Sigmoid colon (tissue), 7 donors: ENCODE measurements around the gene LAMA4. TPM values are rescaled to one million over a fixed set of nuclear protein-coding genes. Genes with fewer than 3 reads are reported as not detected.

Experiments used
- DNase-seq: peaks from one replicate; pipeline ENCODE4 v3.0.0-alpha.2; 2019
- H3K27ac ChIP-seq, 4 donors: fragments of 200-600 bp; sonication (generic); one replicate each; pipeline ENCODE4 v1.5.1; 2016 to 2019; ENCODE audit warnings: mild to moderate bottlenecking in 1 of 4
- H3K27me3 ChIP-seq, 3 donors: fragments of 200-600 bp; sonication (generic); one replicate each; pipeline ENCODE4 v1.5.1; 2019; ENCODE audit warnings: mild to moderate bottlenecking in 1 of 3
- H3K36me3 ChIP-seq, 4 donors: fragments of 200-600 bp; sonication (generic); one replicate each; pipeline ENCODE4 v1.5.1; 2016 to 2019
- H3K4me1 ChIP-seq, 4 donors: fragments of 200-600 bp; sonication (generic); one replicate each; pipeline ENCODE4 v1.5.1; 2017 to 2019
- H3K4me3 ChIP-seq, 4 donors: fragments of 200-600 bp; sonication (generic); one replicate each; pipeline ENCODE4 v1.5.1; 2017 to 2019; ENCODE audit warnings: mild to moderate bottlenecking in 2 of 4, moderate library complexity in 1 of 4
- H3K9me3 ChIP-seq, 4 donors: fragments of 200-600 bp in 3 of 4; sonication (generic) in 3 of 4; one replicate each; pipeline versions ENCODE4 v1.5.1 to v1.6.1; 2013 to 2019
- EP300 ChIP-seq, 4 donors: sonication (generic); formaldehyde crosslinking; IDR thresholded peaks; one replicate each; pipeline ENCODE4 v1.6.1; 2017; ENCODE audit warnings: antibody characterized with exemption in 4 of 4
- POLR2A ChIP-seq, 2 donors: fragments of 450-650 bp; IDR thresholded peaks; one replicate each; pipeline ENCODE4 v1.6.1; 2016; ENCODE audit warnings: antibody characterized with exemption in 2 of 2, mild to moderate bottlenecking in 2 of 2, moderate library complexity in 2 of 2
- POLR2AphosphoS5 ChIP-seq, 4 donors: sonication (generic); formaldehyde crosslinking; IDR thresholded peaks; one replicate each; pipeline ENCODE4 v1.6.1; 2017; ENCODE audit warnings: antibody characterized with exemption in 4 of 4
- WGBS, 2 donors: extraction: QIAGEN DNeasy Blood & Tissue Kit; methylation state at CpG; one replicate each; pipeline ENCODE4 v1.1.7; 2013; 5-methylcytosine and 5-hydroxymethylcytosine counted together
- intact Hi-C: fragments of 100-400 bp; cut with DNase I; formaldehyde crosslinking; loops from one replicate; pipeline ENCODE4 v1.15.1; 2023
- polyA plus RNA-seq, 3 donors: library from polyadenylated mRNA; stranded (reverse); fragments of 200-250 nt; gene quantifications; one replicate each; pipeline ENCODE4 v1.2.3, GENCODE V29; 2013
- total RNA-seq, 4 donors: library from RNA; depleted of rRNA; stranded (reverse); fragments of >200 nt; gene quantifications; one replicate each; pipeline ENCODE4 v1.1.0, GENCODE V29; 2016
- TF ChIP-seq, protein P1 (sequence below), 4 experiments: fragments of 450-650 bp in 3 of 4; fragments of 200-600 bp in 1 of 4; IDR thresholded peaks; one replicate each; pipeline ENCODE4 v1.5.1; 2016 to 2019; ENCODE audit warnings: antibody characterized with exemption in 4 of 4, mild to moderate bottlenecking in 3 of 4, moderate library complexity in 2 of 4
- donor health status: healthy with polysubstance abuse.
- donor health status: Bipolar disorder and iron deficiency.
- donor health status: healthy.

LAMA4 gene
- total and polyA plus RNA-seq, 7 donors: 6.9 to 225 (median 95.3) TPM

DNA sequence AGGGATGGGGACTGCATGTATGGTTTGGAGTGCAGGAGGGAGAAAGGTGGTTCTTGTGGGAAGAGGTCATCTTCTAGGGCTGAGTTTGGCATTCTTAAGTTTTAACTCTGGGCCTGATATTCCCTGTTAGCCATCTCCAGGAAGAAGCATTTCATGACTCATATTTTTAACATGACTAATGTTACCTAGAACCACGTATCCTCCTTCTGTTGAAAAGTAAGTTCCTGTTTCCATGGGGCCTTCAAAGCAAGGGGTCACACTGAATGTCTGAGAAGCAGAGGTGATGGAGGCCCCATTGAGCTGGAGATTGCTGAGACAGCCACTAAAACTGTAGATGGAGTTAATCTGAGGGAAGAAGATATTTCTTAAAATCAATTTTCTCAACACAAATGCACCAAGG, 136.8 kb downstream of the LAMA4 start:
- H3K4me3 ChIP-seq: no peak overlapping the region
- intact Hi-C loops: no loop called here
- no peak for TF ChIP-seq EP300 (IDR thresholded peaks at IDR 0.05)
- no peak for TF ChIP-seq POLR2A (IDR thresholded peaks at IDR 0.05)
- TF ChIP-seq, protein P1, sequence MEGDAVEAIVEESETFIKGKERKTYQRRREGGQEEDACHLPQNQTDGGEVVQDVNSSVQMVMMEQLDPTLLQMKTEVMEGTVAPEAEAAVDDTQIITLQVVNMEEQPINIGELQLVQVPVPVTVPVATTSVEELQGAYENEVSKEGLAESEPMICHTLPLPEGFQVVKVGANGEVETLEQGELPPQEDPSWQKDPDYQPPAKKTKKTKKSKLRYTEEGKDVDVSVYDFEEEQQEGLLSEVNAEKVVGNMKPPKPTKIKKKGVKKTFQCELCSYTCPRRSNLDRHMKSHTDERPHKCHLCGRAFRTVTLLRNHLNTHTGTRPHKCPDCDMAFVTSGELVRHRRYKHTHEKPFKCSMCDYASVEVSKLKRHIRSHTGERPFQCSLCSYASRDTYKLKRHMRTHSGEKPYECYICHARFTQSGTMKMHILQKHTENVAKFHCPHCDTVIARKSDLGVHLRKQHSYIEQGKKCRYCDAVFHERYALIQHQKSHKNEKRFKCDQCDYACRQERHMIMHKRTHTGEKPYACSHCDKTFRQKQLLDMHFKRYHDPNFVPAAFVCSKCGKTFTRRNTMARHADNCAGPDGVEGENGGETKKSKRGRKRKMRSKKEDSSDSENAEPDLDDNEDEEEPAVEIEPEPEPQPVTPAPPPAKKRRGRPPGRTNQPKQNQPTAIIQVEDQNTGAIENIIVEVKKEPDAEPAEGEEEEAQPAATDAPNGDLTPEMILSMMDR (IDR thresholded peaks at IDR 0.05): no peak
- no peak for TF ChIP-seq POLR2AphosphoS5 (IDR thresholded peaks at IDR 0.05)
- no peak for DNase-seq
- H3K9me3 ChIP-seq: no peaks in the 10 kb centered on the region
- H3K27me3 ChIP-seq: no peaks in the 10 kb centered on the region
- peaks cover 46 to 100% (median 64%) of the 10 kb centered on the region in 4 donors for H3K36me3 ChIP-seq
- H3K4me1 ChIP-seq: peaks cover 0 to 8% (median 6%) of the 10 kb centered on the region in 4 donors
- WGBS, 2 donors: 59 to 78% methylated on average over 1 of the region's 1 CpG
- peak overlapping the region in 3 of 4 donors; percentile 17 to 44 (median 23) for H3K27ac ChIP-seq

DNA sequence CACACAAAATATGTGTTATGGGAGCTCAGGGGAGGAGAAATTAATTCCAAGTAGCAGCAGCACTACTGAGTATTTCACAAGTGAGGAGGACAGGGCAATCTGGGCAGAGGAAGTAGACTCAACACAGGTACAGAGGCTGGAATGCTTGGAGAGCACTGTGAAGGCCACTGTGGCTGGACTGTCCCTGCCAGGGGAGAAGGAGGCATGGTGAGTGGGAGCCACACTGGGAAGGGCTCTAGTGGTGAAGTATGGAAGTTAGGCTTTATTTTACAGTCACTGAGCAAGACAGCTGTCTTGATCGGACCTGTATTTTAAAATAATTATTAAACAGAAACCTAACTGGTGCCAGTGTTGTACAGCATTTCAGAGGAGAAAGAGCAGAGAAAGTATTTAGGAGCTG, 138.1 kb downstream of the LAMA4 start:
- WGBS, 2 donors: 82 to 91% methylated on average over 1 of the region's 1 CpG
- peak overlapping the region in 2 of 4 donors; percentile 18 to 31 for H3K27ac ChIP-seq
- H3K4me3 ChIP-seq: no peak overlapping the region
- intact Hi-C loops: no loop called here
- H3K36me3 ChIP-seq: peaks cover 48 to 100% (median 63%) of the 10 kb centered on the region in 4 donors
- H3K4me1 ChIP-seq: peaks cover 0 to 8% (median 6%) of the 10 kb centered on the region in 4 donors
- H3K9me3 ChIP-seq: no peaks in the 10 kb centered on the region
- no peaks in the 10 kb centered on the region for H3K27me3 ChIP-seq
- TF ChIP-seq POLR2A (IDR thresholded peaks at IDR 0.05): no peak
- TF ChIP-seq, protein P1 (IDR thresholded peaks at IDR 0.05): no peak
- no peak for TF ChIP-seq EP300 (IDR thresholded peaks at IDR 0.05)
- no peak for TF ChIP-seq POLR2AphosphoS5 (IDR thresholded peaks at IDR 0.05)
- DNase-seq: no peak

DNA sequence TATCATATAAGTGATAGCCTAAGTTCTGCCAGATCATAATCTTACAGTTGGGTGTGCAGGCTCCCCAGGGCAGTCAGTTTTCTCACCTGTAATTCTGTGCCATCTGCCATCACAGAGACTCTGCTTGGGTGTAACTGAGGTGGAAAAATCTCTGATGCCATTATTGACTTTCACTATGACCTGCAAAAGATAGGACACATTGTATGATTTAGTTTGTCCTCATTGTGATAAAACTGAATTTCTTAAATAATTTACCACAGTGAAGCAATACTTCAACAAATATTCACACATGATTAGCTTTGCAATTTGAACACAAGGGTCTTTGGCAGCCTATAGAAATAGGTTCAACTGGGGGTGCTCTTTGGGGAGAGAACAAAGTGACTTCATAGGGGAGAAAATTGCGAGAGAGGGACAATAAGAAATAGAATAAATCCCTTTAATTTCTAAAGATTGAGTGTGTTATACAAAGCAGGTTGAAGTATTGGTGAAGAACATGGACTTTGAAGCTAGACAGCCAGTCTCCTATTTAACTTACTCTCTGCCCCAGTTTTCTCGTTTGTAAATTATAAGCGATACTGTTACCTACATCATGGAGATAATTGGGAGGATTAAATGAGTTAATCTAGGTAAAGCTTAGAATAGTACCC, 139.7 kb downstream of the LAMA4 start:
- Histone ChIP-seq H3K27ac (no peak overlapping the region), H3K36me3 (peaks cover 37 to 100% (median 57%) of the 10 kb centered on the region in 4 donors), H3K4me3 (no peak overlapping the region), H3K4me1 (peaks cover 0 to 8% (median 6%) of the 10 kb centered on the region in 4 donors), H3K9me3 (no peaks in the 10 kb centered on the region), H3K27me3 (no peaks in the 10 kb centered on the region)
- DNase-seq: no peak
- intact Hi-C loops: no loop called here
- WGBS, 2 donors: 85 to 94% methylated on average over 3 of the region's 3 CpGs
- TF ChIP-seq EP300 (IDR thresholded peaks at IDR 0.05) (no peak), POLR2AphosphoS5 (IDR thresholded peaks at IDR 0.05) (no peak), POLR2A (IDR thresholded peaks at IDR 0.05) (no peak)
- TF ChIP-seq, protein P1 (IDR thresholded peaks at IDR 0.05): no peak

DNA sequence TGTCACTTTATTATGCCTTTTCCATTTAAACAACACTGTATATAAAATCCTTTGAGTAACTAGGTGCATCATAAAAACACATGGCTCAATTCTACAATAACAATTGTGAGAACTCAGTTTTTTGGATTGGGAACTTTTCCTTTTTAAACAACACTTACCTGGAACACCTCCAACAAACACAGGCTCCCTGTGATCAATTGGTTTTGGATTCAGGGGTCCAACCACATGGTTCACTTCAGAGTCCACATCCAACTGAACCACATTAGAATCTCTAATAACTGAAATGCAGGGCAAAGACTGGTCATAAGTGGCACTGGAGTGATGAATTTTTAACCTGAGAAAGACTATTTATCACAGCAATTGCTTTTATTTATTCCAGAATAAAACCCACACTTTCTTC, 140.4 kb downstream of the LAMA4 start:
- no peaks in the 10 kb centered on the region for H3K9me3 ChIP-seq
- no peaks in the 10 kb centered on the region for H3K27me3 ChIP-seq
- H3K36me3 ChIP-seq: peaks cover 29 to 100% (median 51%) of the 10 kb centered on the region in 4 donors
- no peak for DNase-seq
- peaks cover 0 to 8% (median 6%) of the 10 kb centered on the region in 4 donors for H3K4me1 ChIP-seq
- H3K27ac ChIP-seq: no peak overlapping the region
- TF ChIP-seq POLR2A (IDR thresholded peaks at IDR 0.05) (no peak), POLR2AphosphoS5 (IDR thresholded peaks at IDR 0.05) (no peak), EP300 (IDR thresholded peaks at IDR 0.05) (no peak)
- TF ChIP-seq, protein P1 (IDR thresholded peaks at IDR 0.05): no peak
- intact Hi-C loops: no loop called here
- no peak overlapping the region for H3K4me3 ChIP-seq
